ENCODE measurements around the gene PXDN. TPM values are rescaled to one million over a fixed set of nuclear protein-coding genes. Genes with fewer than 3 reads are reported as not detected.
A peak's percentile ranks its signal among the peaks of the same experiment; 100 is the strongest.
"Not testable (repeated sequence)": the region's sequence is repeated elsewhere in the genome, so short reads cannot be mapped to it uniquely, and the experiment has no call there.

Gene PXDN
- total RNA-seq, 4 donors from 2014 or later = 9.0 to 46.2 (median 18.5) TPM

GRCh38 chr2:1709946-1710560, 34.3 kb downstream of the PXDN start:
- Histone ChIP-seq H3K4me3 (no peak overlapping the region), H3K9me3 (no peaks in the 10 kb centered on the region), H3K27me3 (no peaks in the 10 kb centered on the region), H3K36me3 (no peaks in the 10 kb centered on the region), H3K27ac (no peak overlapping the region), H3K4me1 (peaks cover 14 to 27% (median 20%) of the 10 kb centered on the region in 4 donors)
- TF ChIP-seq CTCF (IDR thresholded peaks at IDR 0.05) (no peak), EP300 (IDR thresholded peaks at IDR 0.05; ENCODE audit: low read depth) (no peak), POLR2A (IDR thresholded peaks at IDR 0.05) (no peak), POLR2AphosphoS5 (IDR thresholded peaks at IDR 0.05) (no peak)
- DNase-seq = no peak
- in situ Hi-C loops (cut with MboI; ENCODE audit: low pct_ligation_motif_present in 1 of 4, low pct_unique_long_range_greater_than_20kb in 1 of 4, low sequenced_read_pairs in 3 of 4) = no loop called here
- intact Hi-C loops (cut with DNase I; ENCODE audit: low total_unique reads) = no loop called here
- whole genome bisulfite sequencing, 2 donors (ENCODE audit: low coverage in 1 of 2) = 85 to 100% methylated on average over 2 to 15 of the region's 15 CpGs

GRCh38 chr2:1709335-1709605, 35.0 kb downstream of the PXDN start:
- intact Hi-C loops (cut with DNase I; ENCODE audit: low total_unique reads) = no loop called here
- Histone ChIP-seq H3K4me3 (no peak overlapping the region), H3K27me3 (no peaks in the 10 kb centered on the region), H3K36me3 (no peaks in the 10 kb centered on the region), H3K4me1 (peaks cover 10 to 25% (median 16%) of the 10 kb centered on the region in 4 donors), H3K27ac (peak overlapping the region in 2 of 4 donors; percentile 64 to 80), H3K9me3 (no peaks in the 10 kb centered on the region)
- no peak for TF ChIP-seq POLR2A (IDR thresholded peaks at IDR 0.05)
- WGBS, 2 donors (ENCODE audit: low coverage in 1 of 2) = 78% methylated on average over 5 of the region's 8 CpGs; no CpG with 5 or more reads in 1 of the 2 donors
- no peak for DNase-seq
- in situ Hi-C loops (cut with MboI; ENCODE audit: low pct_ligation_motif_present in 1 of 4, low pct_unique_long_range_greater_than_20kb in 1 of 4, low sequenced_read_pairs in 3 of 4) = no loop called here

GRCh38 chr2:1708476-1709334, 35.6 kb downstream of the PXDN start:
- H3K9me3 ChIP-seq = no peaks in the 10 kb centered on the region
- H3K27ac ChIP-seq = peak overlapping the region; percentile 57 to 80 (median 70)
- H3K27me3 ChIP-seq = no peaks in the 10 kb centered on the region
- intact Hi-C loops (cut with DNase I; ENCODE audit: low total_unique reads) (no loop called here), in situ Hi-C loops (cut with MboI; ENCODE audit: low pct_ligation_motif_present in 1 of 4, low pct_unique_long_range_greater_than_20kb in 1 of 4, low sequenced_read_pairs in 3 of 4) (no loop called here)
- no peaks in the 10 kb centered on the region for H3K36me3 ChIP-seq
- no peak for DNase-seq
- no peak overlapping the region for H3K4me3 ChIP-seq
- WGBS, 2 donors (ENCODE audit: low coverage in 1 of 2) = 69% methylated on average over 29 of the region's 34 CpGs; no CpG with 5 or more reads in 1 of the 2 donors
- TF ChIP-seq EP300 (IDR thresholded peaks at IDR 0.05; ENCODE audit: low read depth) = no peak
- no peak for TF ChIP-seq POLR2AphosphoS5 (IDR thresholded peaks at IDR 0.05)
- no peak for TF ChIP-seq POLR2A (IDR thresholded peaks at IDR 0.05)
- no peak for TF ChIP-seq CTCF (IDR thresholded peaks at IDR 0.05)
- H3K4me1 ChIP-seq = peaks cover 10 to 24% (median 16%) of the 10 kb centered on the region in 4 donors

- DNase-seq = peak; percentile 55
- H3K9me3 ChIP-seq = no peaks in the 10 kb centered on the region
- intact Hi-C loops (cut with DNase I; ENCODE audit: low total_unique reads) = no loop called here
- H3K4me3 ChIP-seq = peak overlapping the region in 1 of 4 donors; percentile 6
- in situ Hi-C loops (cut with MboI; ENCODE audit: low pct_ligation_motif_present in 1 of 4, low pct_unique_long_range_greater_than_20kb in 1 of 4, low sequenced_read_pairs in 3 of 4) = no loop called here
- WGBS, 2 donors (ENCODE audit: low coverage in 1 of 2) = 4 to 10% methylated on average over 8 to 21 of the region's 21 CpGs
- no peaks in the 10 kb centered on the region for H3K27me3 ChIP-seq
- peaks cover 10 to 24% (median 16%) of the 10 kb centered on the region in 4 donors for H3K4me1 ChIP-seq
- peak overlapping the region; percentile 57 to 80 (median 70) for H3K27ac ChIP-seq
- TF ChIP-seq EP300 (IDR thresholded peaks at IDR 0.05; ENCODE audit: low read depth) = no peak
- TF ChIP-seq POLR2AphosphoS5 (IDR thresholded peaks at IDR 0.05) = peak; percentile 17 to 53 (median 18)
- no peaks in the 10 kb centered on the region for H3K36me3 ChIP-seq
These were observed 36.4 kb downstream of the PXDN start for GRCh38 chr2:1707771-1708418.

- H3K9me3 ChIP-seq; H3K36me3 ChIP-seq; DNase-seq; H3K4me3 ChIP-seq; intact Hi-C loops (cut with DNase I; ENCODE audit: low total_unique reads); H3K27ac ChIP-seq; H3K27me3 ChIP-seq; in situ Hi-C loops (cut with MboI; ENCODE audit: low pct_ligation_motif_present in 1 of 4, low pct_unique_long_range_greater_than_20kb in 1 of 4, low sequenced_read_pairs in 3 of 4): not testable (repeated sequence)
- peaks cover 10 to 24% (median 16%) of the 10 kb centered on the region in 4 donors for H3K4me1 ChIP-seq
- WGBS, 2 donors (ENCODE audit: low coverage in 1 of 2) = 74 to 82% methylated on average over 5 to 14 of the region's 15 CpGs
These were observed 38.0 kb downstream of the PXDN start for GRCh38 chr2:1706089-1706841.
